Trophoblast cell (in vitro differentiated cells and primary cell): Measurements from ENCODE around the gene RAC2.

ENCODE experiments used
- DNase-seq, 2 donors: peaks; one replicate each; pipeline ENCODE4 v3.0.0-alpha.2; 2016
- H2AFZ ChIP-seq: 2 replicates; pipeline ENCODE4 v1.6.1; 2013; ENCODE audit warnings: low read length, moderate library complexity, mild to moderate bottlenecking; ENCODE audit not compliant: insufficient read depth, poor library complexity
- H2AK5ac ChIP-seq: 2 replicates; pipeline ENCODE4 v1.6.1; 2013; ENCODE audit warnings: mild to moderate bottlenecking, low read length
- H2BK120ac ChIP-seq: 2 replicates; pipeline ENCODE4 v1.6.1; 2013; ENCODE audit warnings: low read length, mild to moderate bottlenecking, moderate library complexity; ENCODE audit not compliant: insufficient read depth, poor library complexity
- H2BK12ac ChIP-seq: 2 replicates; pipeline ENCODE4 v1.6.1; 2013; ENCODE audit warnings: mild to moderate bottlenecking, low read length, moderate library complexity
- H2BK5ac ChIP-seq: 2 replicates; pipeline ENCODE4 v1.6.1; 2013; ENCODE audit warnings: low read length, low read depth, moderate library complexity, mild to moderate bottlenecking; ENCODE audit not compliant: poor library complexity
- H3K14ac ChIP-seq: 2 replicates; pipeline ENCODE4 v1.6.1; 2013; ENCODE audit warnings: mild to moderate bottlenecking, low read length
- H3K18ac ChIP-seq: 2 replicates; pipeline ENCODE4 v1.6.1; 2013; ENCODE audit warnings: mild to moderate bottlenecking, low read length
- H3K23ac ChIP-seq: 2 replicates; pipeline ENCODE4 v1.6.1; 2013; ENCODE audit warnings: low read length
- H3K27ac ChIP-seq: 2 replicates; pipeline ENCODE4 v1.5.1; 2013; ENCODE audit warnings: low read depth, mild to moderate bottlenecking, inconsistent platforms, low read length, moderate library complexity
- H3K27me3 ChIP-seq: 2 replicates; pipeline ENCODE4 v1.6.1; 2013; ENCODE audit warnings: inconsistent platforms, mild to moderate bottlenecking, low read length, moderate library complexity; ENCODE audit not compliant: insufficient read depth
- H3K36me3 ChIP-seq, 2 experiments: 1 replicate in 1 of 2; 2 replicates in 1 of 2; pipeline ENCODE4 v1.6.1; 2013; ENCODE audit warnings: low read length in 2 of 2, mild to moderate bottlenecking in 2 of 2, moderate library complexity in 1 of 2; ENCODE audit not compliant: insufficient read depth in 2 of 2, control insufficient read depth in 1 of 2
- H3K4ac ChIP-seq: 2 replicates; pipeline ENCODE4 v1.6.1; 2013; ENCODE audit warnings: low read depth, mild to moderate bottlenecking, low read length, moderate library complexity
- H3K4me1 ChIP-seq, 2 experiments: 1 replicate in 1 of 2; 2 replicates in 1 of 2; pipeline ENCODE4 v1.6.1; 2013; ENCODE audit warnings: low read length in 2 of 2, mild to moderate bottlenecking in 2 of 2, moderate library complexity in 1 of 2; ENCODE audit not compliant: insufficient read depth in 2 of 2, control insufficient read depth in 1 of 2
- H3K4me2 ChIP-seq: 2 replicates; pipeline ENCODE4 v1.6.1; 2013; ENCODE audit warnings: inconsistent platforms, mild to moderate bottlenecking, low read length, moderate library complexity
- H3K4me3 ChIP-seq: 2 replicates; pipeline ENCODE4 v1.5.1; 2013; ENCODE audit warnings: mild to moderate bottlenecking, low read depth, low read length, inconsistent platforms
- H3K79me1 ChIP-seq: one replicate; pipeline ENCODE4 v1.6.1; 2013; ENCODE audit warnings: low read length
- H3K79me2 ChIP-seq: 2 replicates; pipeline ENCODE4 v1.6.1; 2013; ENCODE audit warnings: low read length, mild to moderate bottlenecking; ENCODE audit not compliant: control insufficient read depth, insufficient read depth, poor library complexity
- H3K9ac ChIP-seq: 2 replicates; pipeline ENCODE4 v1.6.1; 2013; ENCODE audit warnings: mild to moderate bottlenecking, low read length
- H3K9me3 ChIP-seq: 2 replicates; pipeline ENCODE4 v1.6.1; 2013; ENCODE audit warnings: low read depth, mild to moderate bottlenecking, control low read depth, inconsistent platforms, low read length; ENCODE audit not compliant: insufficient read depth
- H4K12ac ChIP-seq: 2 replicates; pipeline ENCODE4 v1.6.1; 2013; ENCODE audit warnings: low read depth, mild to moderate bottlenecking, low read length, moderate library complexity
- H4K8ac ChIP-seq: 2 replicates; pipeline ENCODE4 v1.6.1; 2013; ENCODE audit warnings: low read depth, mild to moderate bottlenecking, low read length, moderate library complexity
- H4K91ac ChIP-seq: one replicate; pipeline ENCODE4 v1.6.1; 2013; ENCODE audit warnings: low read depth, mild to moderate bottlenecking, low read length, moderate library complexity
- WGBS: extraction: QIAGEN DNeasy Blood & Tissue Kit; methylation state at CpG from one replicate; pipeline ENCODE4 v1.1.7; 2013; ENCODE audit warnings: missing lambda C conversion rate; ENCODE audit not compliant: insufficient read length, insufficient coverage; ENCODE audit errors: extremely low coverage; 5-methylcytosine and 5-hydroxymethylcytosine counted together

Gene RAC2

GRCh38 chr22:37275622-37276021 lies 31.6 kb upstream of the RAC2 start:
- Histone ChIP-seq H3K4me2 (no peak overlapping the region), H2BK12ac (no peak overlapping the region), H3K36me3 (no peaks in the 10 kb centered on the region), H2BK5ac (no peak overlapping the region), H2BK120ac (no peak overlapping the region), H3K9me3 (no peaks in the 10 kb centered on the region), H4K8ac (no peak overlapping the region), H3K9ac (no peak overlapping the region), H3K27me3 (no peaks in the 10 kb centered on the region), H3K4ac (no peak overlapping the region), H2AK5ac (no peak overlapping the region), H3K23ac (no peak overlapping the region), H4K12ac (no peak overlapping the region), H3K27ac (no peak overlapping the region), H3K4me3 (no peak overlapping the region), H4K91ac (no peak overlapping the region), H3K4me1 (peaks cover 0 to 2% of the 10 kb centered on the region in 2 experiments), H3K79me2 (no peaks in the 10 kb centered on the region), H2AFZ (no peak overlapping the region), H3K14ac (no peak overlapping the region), H3K79me1 (no peaks in the 10 kb centered on the region), H3K18ac (no peak overlapping the region)
- WGBS, result no CpG with 5 or more reads among the region's 5 CpGs
- DNase-seq, result no peak

DNA sequence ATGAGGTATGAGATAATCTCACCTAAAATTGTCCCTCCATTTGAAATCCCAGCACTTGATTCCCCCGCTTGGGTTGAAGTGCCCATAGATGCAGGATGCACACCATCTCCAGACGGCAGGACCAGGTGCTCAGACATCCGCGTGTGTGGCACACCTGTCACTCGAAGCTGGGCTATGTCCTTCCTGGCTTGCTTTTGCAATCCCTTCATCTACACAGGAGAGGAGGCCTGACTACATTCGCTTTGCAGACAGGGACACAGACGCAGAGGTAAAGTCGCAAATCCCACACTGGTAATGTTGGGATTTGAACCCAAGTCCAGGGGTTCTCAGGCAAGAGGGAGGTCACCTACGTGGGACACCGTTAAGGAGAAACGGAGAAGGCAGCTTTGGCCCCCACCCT lies 31.1 kb upstream of the RAC2 start:
- no peak overlapping the region for H2AFZ ChIP-seq
- H3K18ac ChIP-seq, result no peak overlapping the region
- no peak overlapping the region for H4K8ac ChIP-seq
- H3K9ac ChIP-seq, result no peak overlapping the region
- no peak overlapping the region for H2BK5ac ChIP-seq
- peak overlapping the region; percentile 0 for H3K4me3 ChIP-seq
- H2BK12ac ChIP-seq, result no peak overlapping the region
- no peak overlapping the region for H3K4me2 ChIP-seq
- no peak overlapping the region for H3K23ac ChIP-seq
- H2AK5ac ChIP-seq, result no peak overlapping the region
- no peak overlapping the region for H3K4ac ChIP-seq
- H3K9me3 ChIP-seq, result no peaks in the 10 kb centered on the region
- H2BK120ac ChIP-seq, result no peak overlapping the region
- WGBS, result no CpG with 5 or more reads among the region's 11 CpGs
- H4K12ac ChIP-seq, result no peak overlapping the region
- no peaks in the 10 kb centered on the region for H3K36me3 ChIP-seq
- no peak overlapping the region for H3K27ac ChIP-seq
- no peaks in the 10 kb centered on the region for H3K27me3 ChIP-seq
- H3K4me1 ChIP-seq, result peaks cover 0 to 2% of the 10 kb centered on the region in 2 experiments
- no peak overlapping the region for H3K14ac ChIP-seq
- no peak for DNase-seq
- H4K91ac ChIP-seq, result no peak overlapping the region
- no peaks in the 10 kb centered on the region for H3K79me2 ChIP-seq
- H3K79me1 ChIP-seq, result no peaks in the 10 kb centered on the region

GRCh38 chr22:37274380-37274862 lies 30.4 kb upstream of the RAC2 start:
- Histone ChIP-seq H3K79me2 (no peaks in the 10 kb centered on the region), H3K27me3 (no peaks in the 10 kb centered on the region), H4K8ac (no peak overlapping the region), H3K9me3 (no peaks in the 10 kb centered on the region), H4K12ac (no peak overlapping the region), H2BK12ac (no peak overlapping the region), H2AK5ac (no peak overlapping the region), H2BK120ac (no peak overlapping the region), H3K4me3 (no peak overlapping the region), H2AFZ (no peak overlapping the region), H3K79me1 (no peaks in the 10 kb centered on the region), H3K4ac (no peak overlapping the region), H3K27ac (no peak overlapping the region), H3K18ac (no peak overlapping the region), H3K4me1 (peaks cover 0 to 2% of the 10 kb centered on the region in 2 experiments), H3K4me2 (no peak overlapping the region), H3K9ac (no peak overlapping the region), H3K36me3 (no peaks in the 10 kb centered on the region), H3K14ac (no peak overlapping the region), H2BK5ac (no peak overlapping the region), H4K91ac (no peak overlapping the region), H3K23ac (no peak overlapping the region)
- DNase-seq, result peak in 1 of 2 donors; percentile 17
- no CpG with 5 or more reads among the region's 12 CpGs for WGBS

GRCh38 chr22:37273846-37274225 lies 29.8 kb upstream of the RAC2 start:
- H3K27me3 ChIP-seq, result no peaks in the 10 kb centered on the region
- no peak overlapping the region for H2BK5ac ChIP-seq
- H3K4me3 ChIP-seq, result no peak overlapping the region
- H3K79me2 ChIP-seq, result no peaks in the 10 kb centered on the region
- H3K9ac ChIP-seq, result no peak overlapping the region
- no peaks in the 10 kb centered on the region for H3K79me1 ChIP-seq
- peaks cover 0 to 2% of the 10 kb centered on the region in 2 experiments for H3K4me1 ChIP-seq
- H3K14ac ChIP-seq, result no peak overlapping the region
- no peak overlapping the region for H3K4me2 ChIP-seq
- no peak overlapping the region for H2BK12ac ChIP-seq
- H3K23ac ChIP-seq, result no peak overlapping the region
- H3K9me3 ChIP-seq, result no peaks in the 10 kb centered on the region
- no peak overlapping the region for H4K8ac ChIP-seq
- no peak overlapping the region for H3K4ac ChIP-seq
- WGBS, result 100% methylated on average over 2 of the region's 8 CpGs
- H2BK120ac ChIP-seq, result no peak overlapping the region
- H3K27ac ChIP-seq, result no peak overlapping the region
- H4K12ac ChIP-seq, result no peak overlapping the region
- H2AK5ac ChIP-seq, result no peak overlapping the region
- H4K91ac ChIP-seq, result no peak overlapping the region
- H2AFZ ChIP-seq, result no peak overlapping the region
- no peaks in the 10 kb centered on the region for H3K36me3 ChIP-seq
- DNase-seq, result no peak
- H3K18ac ChIP-seq, result no peak overlapping the region
